HepG2 (cell line): Measurements from ENCODE around the gene HP1BP3. TPM values are rescaled to one million over a fixed set of nuclear protein-coding genes. Genes with fewer than 3 reads are reported as not detected.

Source experiments
- BCL6 ChIP-seq: IDR thresholded peaks from 2 replicates; pipeline ENCODE4 v1.6.1; 2016; ENCODE audit warnings: missing genetic modification reagents, missing compliant biosample characterization
- DMAP1 ChIP-seq: IDR thresholded peaks from 2 replicates; pipeline ENCODE4 v1.6.1; 2016
- HMGA1 ChIP-seq: sonication (generic); formaldehyde crosslinking; conservative IDR thresholded peaks from 2 replicates; pipeline ENCODE4 v1.4.0; 2020; ENCODE audit warnings: missing genetic modification reagents
- HNRNPLL ChIP-seq: fragments of 200-400 bp; formaldehyde crosslinking; IDR thresholded peaks from 2 replicates; pipeline ENCODE4 v1.6.1; 2017; ENCODE audit warnings: mild to moderate bottlenecking, low read depth, low read length; ENCODE audit not compliant: poor library complexity, severe bottlenecking
- HOXA9 ChIP-seq: sonication (generic); formaldehyde crosslinking; IDR thresholded peaks from 2 replicates; pipeline ENCODE4 v1.8.1; 2022; ENCODE audit warnings: missing genetic modification reagents, mild to moderate bottlenecking, moderate library complexity, borderline replicate concordance
- IKZF1 ChIP-seq: fragments of 450-650 bp; IDR thresholded peaks from 2 replicates; pipeline ENCODE4 v1.7.1; 2016
- KDM2A ChIP-seq: sonication (generic); formaldehyde crosslinking; IDR thresholded peaks from 2 replicates; pipeline ENCODE4 v1.4.0; 2020; ENCODE audit warnings: low read depth, missing genetic modification reagents, borderline replicate concordance
- KDM5A ChIP-seq: fragments of 200-600 bp; sonication (generic); IDR thresholded peaks from 2 replicates; pipeline ENCODE4 v1.7.0; 2018; ENCODE audit warnings: antibody characterized with exemption, mild to moderate bottlenecking, low read length, borderline replicate concordance
- KLF13 ChIP-seq: sonication (generic); formaldehyde crosslinking; IDR thresholded peaks from 2 replicates; pipeline ENCODE4 v1.4.0; 2020; ENCODE audit warnings: mild to moderate bottlenecking, missing genetic modification reagents
- MIER2 ChIP-seq: IDR thresholded peaks from 2 replicates; pipeline ENCODE4 v1.6.1; 2016; ENCODE audit warnings: missing biosample characterization, missing genetic modification reagents
- RBM39 ChIP-seq: fragments of 200-400 bp; formaldehyde crosslinking; IDR thresholded peaks from one replicate; pipeline ENCODE4 v1.6.1; 2018; ENCODE audit warnings: antibody characterized with exemption, mild to moderate bottlenecking, low read depth, low read length; ENCODE audit not compliant: poor library complexity, severe bottlenecking
- TEAD3 ChIP-seq: optimal IDR thresholded peaks from 2 replicates; pipeline ENCODE3; 2016; ENCODE audit warnings: borderline replicate concordance
- ZC3H4 ChIP-seq: sonication (generic); formaldehyde crosslinking; IDR thresholded peaks from 2 replicates; pipeline ENCODE4 v1.4.0; 2020; ENCODE audit warnings: missing genetic modification reagents, borderline replicate concordance
- ZMYM4 ChIP-seq: sonication (generic); formaldehyde crosslinking; IDR thresholded peaks from 2 replicates; pipeline ENCODE4 v1.8.1; 2023; ENCODE audit warnings: mild to moderate bottlenecking, missing genetic modification reagents
- ZNF180 ChIP-seq: sonication (generic); formaldehyde crosslinking; IDR thresholded peaks from 2 replicates; pipeline ENCODE4 v1.4.0; 2020; ENCODE audit warnings: low read depth, missing genetic modification reagents, borderline replicate concordance
- ZNF205 ChIP-seq: IDR thresholded peaks from 2 replicates; pipeline ENCODE4 v1.6.1; 2018; ENCODE audit warnings: missing biosample characterization, missing genetic modification reagents
- ZNF556 ChIP-seq: sonication (generic); formaldehyde crosslinking; IDR thresholded peaks from 2 replicates; pipeline ENCODE4 v1.4.0; 2020; ENCODE audit warnings: mild to moderate bottlenecking, missing genetic modification reagents, borderline replicate concordance
- ZNF749 ChIP-seq: sonication (generic); formaldehyde crosslinking; IDR thresholded peaks from 2 replicates; pipeline ENCODE4 v1.8.0; 2022; ENCODE audit warnings: mild to moderate bottlenecking, missing genetic modification reagents, moderate library complexity, borderline replicate concordance
- polyA plus RNA-seq, 8 experiments: library from polyadenylated mRNA; depleted of rRNA in 3 of 8; stranded (reverse) in 7 of 8; unstranded in 1 of 8; fragments of >200 nt; fragmentation: Illumina TruSeq in 4 of 8; extraction: Trizol in 4 of 8; gene quantifications; 2 replicates each; pipeline versions ENCODE4 v1.2.1 to v1.2.3, GENCODE V29; 2011 to 2016; ENCODE audit warnings: low read depth in 4 of 8, missing spikeins in 1 of 8, mixed read lengths in 1 of 8; ENCODE audit not compliant: insufficient read depth in 1 of 8
- total RNA-seq, 5 experiments: library from RNA; depleted of rRNA; stranded (reverse); fragments of >200 nt; fragmentation: Illumina TruSeq; extraction: Trizol; gene quantifications; 2 replicates each; pipeline ENCODE4 v1.2.3, GENCODE V29; 2016; ENCODE audit warnings: low read depth in 1 of 5
- TF ChIP-seq, protein P1 (sequence below): sonication (generic); formaldehyde crosslinking; IDR thresholded peaks from 2 replicates; pipeline ENCODE4 v1.8.0; 2022; ENCODE audit warnings: missing genetic modification reagents, low read depth, mild to moderate bottlenecking, borderline replicate concordance
- TF ChIP-seq, protein P2 (sequence below): sonication (generic); formaldehyde crosslinking; IDR thresholded peaks from 2 replicates; pipeline ENCODE4 v1.4.0; 2020; ENCODE audit warnings: mild to moderate bottlenecking, missing genetic modification reagents
- TF ChIP-seq, protein P3 (sequence below): sonication (generic); formaldehyde crosslinking; IDR thresholded peaks from 2 replicates; pipeline ENCODE4 v1.4.0; 2020; ENCODE audit warnings: mild to moderate bottlenecking, missing genetic modification reagents
- TF ChIP-seq, protein P4 (sequence below): sonication (generic); formaldehyde crosslinking; IDR thresholded peaks from 2 replicates; pipeline ENCODE4 v1.9.0; 2021; ENCODE audit warnings: missing genetic modification reagents, borderline replicate concordance

The HP1BP3 gene
- total and polyA plus RNA-seq, 2 of the 13 experiments (the other 11 are each of a cell fraction or from before 2014, with no cell fraction given) = 98.5 to 137 TPM

DNA sequence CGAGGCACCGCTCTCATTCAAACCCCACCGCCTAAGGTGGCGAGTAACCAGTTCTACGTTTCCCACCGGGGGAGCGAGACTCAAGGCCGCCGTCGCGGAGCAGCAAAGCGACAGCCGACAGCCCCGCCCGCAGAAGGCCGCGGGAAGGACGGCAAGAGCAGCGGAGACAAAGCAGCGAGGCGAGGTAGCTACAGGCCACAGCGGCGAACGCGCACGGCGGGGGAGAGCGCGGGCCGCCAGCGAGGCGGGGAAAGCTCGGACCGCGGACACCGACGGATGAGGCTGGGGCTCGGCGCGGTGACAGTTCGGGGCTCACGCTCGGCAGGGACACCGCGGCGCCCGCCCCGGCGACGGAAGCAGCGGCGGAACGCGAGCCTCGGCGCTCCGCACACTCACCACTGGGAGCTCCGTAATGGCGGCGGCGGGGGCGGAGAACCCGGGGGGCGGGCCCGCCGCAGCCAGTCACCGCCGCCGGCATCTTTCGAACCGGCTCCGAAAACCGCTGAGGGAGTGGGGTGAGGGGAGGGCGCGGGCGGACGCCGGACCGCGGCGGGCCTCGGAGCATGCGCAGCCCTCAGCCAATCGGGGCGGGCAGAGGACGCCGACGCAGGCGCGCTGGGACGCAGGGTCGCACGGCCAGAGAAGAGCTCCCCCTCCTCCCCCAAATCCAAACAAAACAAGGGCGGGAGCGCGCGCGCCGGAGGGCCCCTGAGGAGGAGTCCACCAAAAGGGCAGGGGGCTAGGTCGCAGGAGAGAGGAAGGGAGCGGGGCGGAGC lies 666 bp downstream of the HP1BP3 start (continued):
- TF ChIP-seq, protein P1, sequence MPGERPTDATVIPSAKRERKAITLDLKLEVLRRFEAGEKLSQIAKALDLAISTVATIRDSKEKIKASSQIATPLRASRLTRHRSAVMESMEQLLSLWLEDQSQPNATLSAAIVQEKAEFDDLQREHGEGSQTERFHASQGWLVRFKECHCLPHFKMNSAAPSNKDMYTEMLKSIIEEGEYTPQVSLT = no peak
- TF ChIP-seq ZNF749 (CRISPR knock-in tag) (peak; percentile 73), ZNF180 (CRISPR knock-in tag) (no peak), TEAD3 (CRISPR knock-in tag) (no peak), HNRNPLL (peak; percentile 72), BCL6 (CRISPR knock-in tag) (no peak), RBM39 (peak; percentile 53), ZNF205 (CRISPR knock-in tag) (no peak), KDM2A (CRISPR knock-in tag) (peak; percentile 58), ZMYM4 (peak; percentile 71), IKZF1 (no peak), HOXA9 (CRISPR knock-in tag) (no peak), ZC3H4 (CRISPR knock-in tag) (no peak), DMAP1 (CRISPR knock-in tag) (peak; percentile 50; the same call in 1 of the 2 replicates), MIER2 (CRISPR knock-in tag) (no peak), ZNF556 (CRISPR knock-in tag) (peak; percentile 34; the same call in 1 of the 2 replicates), KDM5A (no peak), HMGA1 (CRISPR knock-in tag) (no peak), KLF13 (CRISPR knock-in tag) (peak; percentile 71; the same call in 1 of the 2 replicates)
- TF ChIP-seq, protein P2, sequence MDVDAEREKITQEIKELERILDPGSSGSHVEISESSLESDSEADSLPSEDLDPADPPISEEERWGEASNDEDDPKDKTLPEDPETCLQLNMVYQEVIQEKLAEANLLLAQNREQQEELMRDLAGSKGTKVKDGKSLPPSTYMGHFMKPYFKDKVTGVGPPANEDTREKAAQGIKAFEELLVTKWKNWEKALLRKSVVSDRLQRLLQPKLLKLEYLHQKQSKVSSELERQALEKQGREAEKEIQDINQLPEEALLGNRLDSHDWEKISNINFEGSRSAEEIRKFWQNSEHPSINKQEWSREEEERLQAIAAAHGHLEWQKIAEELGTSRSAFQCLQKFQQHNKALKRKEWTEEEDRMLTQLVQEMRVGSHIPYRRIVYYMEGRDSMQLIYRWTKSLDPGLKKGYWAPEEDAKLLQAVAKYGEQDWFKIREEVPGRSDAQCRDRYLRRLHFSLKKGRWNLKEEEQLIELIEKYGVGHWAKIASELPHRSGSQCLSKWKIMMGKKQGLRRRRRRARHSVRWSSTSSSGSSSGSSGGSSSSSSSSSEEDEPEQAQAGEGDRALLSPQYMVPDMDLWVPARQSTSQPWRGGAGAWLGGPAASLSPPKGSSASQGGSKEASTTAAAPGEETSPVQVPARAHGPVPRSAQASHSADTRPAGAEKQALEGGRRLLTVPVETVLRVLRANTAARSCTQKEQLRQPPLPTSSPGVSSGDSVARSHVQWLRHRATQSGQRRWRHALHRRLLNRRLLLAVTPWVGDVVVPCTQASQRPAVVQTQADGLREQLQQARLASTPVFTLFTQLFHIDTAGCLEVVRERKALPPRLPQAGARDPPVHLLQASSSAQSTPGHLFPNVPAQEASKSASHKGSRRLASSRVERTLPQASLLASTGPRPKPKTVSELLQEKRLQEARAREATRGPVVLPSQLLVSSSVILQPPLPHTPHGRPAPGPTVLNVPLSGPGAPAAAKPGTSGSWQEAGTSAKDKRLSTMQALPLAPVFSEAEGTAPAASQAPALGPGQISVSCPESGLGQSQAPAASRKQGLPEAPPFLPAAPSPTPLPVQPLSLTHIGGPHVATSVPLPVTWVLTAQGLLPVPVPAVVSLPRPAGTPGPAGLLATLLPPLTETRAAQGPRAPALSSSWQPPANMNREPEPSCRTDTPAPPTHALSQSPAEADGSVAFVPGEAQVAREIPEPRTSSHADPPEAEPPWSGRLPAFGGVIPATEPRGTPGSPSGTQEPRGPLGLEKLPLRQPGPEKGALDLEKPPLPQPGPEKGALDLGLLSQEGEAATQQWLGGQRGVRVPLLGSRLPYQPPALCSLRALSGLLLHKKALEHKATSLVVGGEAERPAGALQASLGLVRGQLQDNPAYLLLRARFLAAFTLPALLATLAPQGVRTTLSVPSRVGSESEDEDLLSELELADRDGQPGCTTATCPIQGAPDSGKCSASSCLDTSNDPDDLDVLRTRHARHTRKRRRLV (CRISPR knock-in tag) = no peak
- TF ChIP-seq, protein P3, sequence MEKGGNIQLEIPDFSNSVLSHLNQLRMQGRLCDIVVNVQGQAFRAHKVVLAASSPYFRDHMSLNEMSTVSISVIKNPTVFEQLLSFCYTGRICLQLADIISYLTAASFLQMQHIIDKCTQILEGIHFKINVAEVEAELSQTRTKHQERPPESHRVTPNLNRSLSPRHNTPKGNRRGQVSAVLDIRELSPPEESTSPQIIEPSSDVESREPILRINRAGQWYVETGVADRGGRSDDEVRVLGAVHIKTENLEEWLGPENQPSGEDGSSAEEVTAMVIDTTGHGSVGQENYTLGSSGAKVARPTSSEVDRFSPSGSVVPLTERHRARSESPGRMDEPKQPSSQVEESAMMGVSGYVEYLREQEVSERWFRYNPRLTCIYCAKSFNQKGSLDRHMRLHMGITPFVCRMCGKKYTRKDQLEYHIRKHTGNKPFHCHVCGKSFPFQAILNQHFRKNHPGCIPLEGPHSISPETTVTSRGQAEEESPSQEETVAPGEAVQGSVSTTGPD = no peak
- TF ChIP-seq, protein P4, sequence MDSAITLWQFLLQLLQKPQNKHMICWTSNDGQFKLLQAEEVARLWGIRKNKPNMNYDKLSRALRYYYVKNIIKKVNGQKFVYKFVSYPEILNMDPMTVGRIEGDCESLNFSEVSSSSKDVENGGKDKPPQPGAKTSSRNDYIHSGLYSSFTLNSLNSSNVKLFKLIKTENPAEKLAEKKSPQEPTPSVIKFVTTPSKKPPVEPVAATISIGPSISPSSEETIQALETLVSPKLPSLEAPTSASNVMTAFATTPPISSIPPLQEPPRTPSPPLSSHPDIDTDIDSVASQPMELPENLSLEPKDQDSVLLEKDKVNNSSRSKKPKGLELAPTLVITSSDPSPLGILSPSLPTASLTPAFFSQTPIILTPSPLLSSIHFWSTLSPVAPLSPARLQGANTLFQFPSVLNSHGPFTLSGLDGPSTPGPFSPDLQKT (CRISPR knock-in tag) = no peak
